ENCODE measurements around the gene CCNI.

DNA sequence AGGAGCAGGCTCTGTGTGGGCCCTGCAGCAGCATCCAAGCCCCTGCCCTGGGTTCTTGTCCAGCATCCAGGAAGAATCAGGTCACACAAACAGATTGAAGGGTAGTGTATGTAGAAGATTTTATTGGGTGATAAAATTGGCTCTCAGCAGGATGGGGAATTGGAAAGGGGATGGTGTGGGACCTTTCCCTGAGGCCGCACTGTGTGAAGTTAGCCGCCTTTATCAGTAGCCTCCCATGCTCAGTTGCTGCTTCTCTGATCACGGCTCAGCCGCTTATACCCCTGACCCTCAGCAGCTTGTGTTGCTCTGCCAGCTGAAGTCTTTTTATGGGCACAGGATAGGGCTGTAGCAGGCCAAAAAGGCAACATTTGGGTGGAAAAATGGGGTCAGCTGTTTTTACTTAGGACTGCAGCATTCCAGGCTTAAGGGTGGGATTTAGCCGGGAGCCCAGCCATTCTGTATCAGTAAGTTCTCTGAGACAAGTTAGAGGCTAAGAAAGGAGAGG is 46.0 kb upstream of the CCNI start:
- TF ChIP-seq POLR2A (IDR thresholded peaks at IDR 0.05; ENCODE audit: low read length) (no peak), GATA1 (IDR thresholded peaks at IDR 0.05; ENCODE audit: low read depth, low read length) (no peak)

Data from erythroblast (primary cell).